GM12878 (cell line): Measurements from ENCODE around the gene KIAA1328.

Source experiments
- HDGF ChIP-seq: fragments of 450-650 bp; IDR thresholded peaks from 2 replicates; pipeline ENCODE4 v1.6.1; 2016; ENCODE audit warnings: antibody characterized with exemption
- MXI1 ChIP-seq: fragments of 150-350 bp; IDR thresholded peaks from 2 replicates; pipeline ENCODE4 v1.6.1; 2011; ENCODE audit warnings: low read depth, mild to moderate bottlenecking, inconsistent platforms, low read length, improper control_type of control experiment
- POLR2A ChIP-seq: IDR thresholded peaks from 2 replicates; pipeline ENCODE4 v1.6.1; 2011; ENCODE audit warnings: low read depth, mild to moderate bottlenecking, low read length
- RELA ChIP-seq: fragments of 450-650 bp; IDR thresholded peaks from 2 replicates; pipeline ENCODE4 v1.8.0; 2014; ENCODE audit warnings: borderline replicate concordance; ENCODE audit not compliant: partially characterized antibody
- SMC3 ChIP-seq: IDR thresholded peaks from 2 replicates; pipeline ENCODE4 v1.6.1; 2011; ENCODE audit warnings: low read length, improper control_type of control experiment, borderline replicate concordance
- SRF ChIP-seq, 2 experiments: IDR thresholded peaks; 2 replicates each; pipeline ENCODE4 v1.6.1; 2011; ENCODE audit warnings: low read depth in 2 of 2, low read length in 2 of 2, mild to moderate bottlenecking in 1 of 2, moderate library complexity in 1 of 2
- YY1 ChIP-seq: IDR thresholded peaks from 2 replicates; pipeline ENCODE4 v1.6.1; 2011; ENCODE audit warnings: low read depth, mild to moderate bottlenecking, low read length
- TF ChIP-seq, protein P1 (sequence below): IDR thresholded peaks from 2 replicates; pipeline ENCODE4 v1.6.1; 2011; ENCODE audit warnings: mild to moderate bottlenecking, low read depth, low read length, moderate library complexity; ENCODE audit not compliant: insufficient replicate concordance
- TF ChIP-seq, protein P2 (sequence below), 3 experiments: IDR thresholded peaks in 2 of 3; conservative IDR thresholded peaks in 1 of 3; 2 replicates each; pipeline ENCODE4 v1.5.1; 2011; ENCODE audit warnings: low read depth in 3 of 3, low read length in 3 of 3, mild to moderate bottlenecking in 3 of 3, control low read depth in 2 of 3, moderate library complexity in 2 of 3, inconsistent platforms in 1 of 3, mixed read lengths in 1 of 3; ENCODE audit not compliant: control insufficient read depth in 2 of 3, insufficient read depth in 1 of 3; ENCODE audit errors: extremely low read depth in 1 of 3

DNA sequence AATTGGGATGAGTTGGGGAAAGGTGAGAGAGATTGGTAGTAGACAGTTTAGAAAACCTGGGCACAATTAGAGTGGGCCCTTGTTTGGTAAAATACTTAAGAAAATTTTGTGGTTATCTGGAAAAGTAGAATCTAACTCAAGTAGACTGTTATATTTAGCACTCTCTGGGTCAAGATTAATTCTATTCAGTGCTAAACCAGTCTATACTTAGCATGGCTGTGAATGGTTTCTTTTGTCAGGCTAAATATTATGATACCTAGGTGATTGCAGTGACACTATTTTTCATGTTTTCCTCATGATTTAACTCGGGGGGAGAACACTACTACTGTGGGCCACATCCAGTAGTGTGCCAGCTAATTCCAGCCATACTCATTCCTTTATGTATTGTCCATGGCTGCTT, 58.9 kb downstream of the KIAA1328 start:
- TF ChIP-seq SMC3 = no peak
- TF ChIP-seq, protein P1, sequence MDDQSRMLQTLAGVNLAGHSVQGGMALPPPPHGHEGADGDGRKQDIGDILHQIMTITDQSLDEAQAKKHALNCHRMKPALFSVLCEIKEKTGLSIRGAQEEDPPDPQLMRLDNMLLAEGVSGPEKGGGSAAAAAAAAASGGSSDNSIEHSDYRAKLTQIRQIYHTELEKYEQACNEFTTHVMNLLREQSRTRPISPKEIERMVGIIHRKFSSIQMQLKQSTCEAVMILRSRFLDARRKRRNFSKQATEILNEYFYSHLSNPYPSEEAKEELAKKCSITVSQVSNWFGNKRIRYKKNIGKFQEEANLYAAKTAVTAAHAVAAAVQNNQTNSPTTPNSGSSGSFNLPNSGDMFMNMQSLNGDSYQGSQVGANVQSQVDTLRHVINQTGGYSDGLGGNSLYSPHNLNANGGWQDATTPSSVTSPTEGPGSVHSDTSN = no peak
- TF ChIP-seq SRF (IDR thresholded peaks at IDR 0.05; ENCODE audit: low read depth in 2 of 2, low read length in 2 of 2) = no peak
- TF ChIP-seq, protein P2, sequence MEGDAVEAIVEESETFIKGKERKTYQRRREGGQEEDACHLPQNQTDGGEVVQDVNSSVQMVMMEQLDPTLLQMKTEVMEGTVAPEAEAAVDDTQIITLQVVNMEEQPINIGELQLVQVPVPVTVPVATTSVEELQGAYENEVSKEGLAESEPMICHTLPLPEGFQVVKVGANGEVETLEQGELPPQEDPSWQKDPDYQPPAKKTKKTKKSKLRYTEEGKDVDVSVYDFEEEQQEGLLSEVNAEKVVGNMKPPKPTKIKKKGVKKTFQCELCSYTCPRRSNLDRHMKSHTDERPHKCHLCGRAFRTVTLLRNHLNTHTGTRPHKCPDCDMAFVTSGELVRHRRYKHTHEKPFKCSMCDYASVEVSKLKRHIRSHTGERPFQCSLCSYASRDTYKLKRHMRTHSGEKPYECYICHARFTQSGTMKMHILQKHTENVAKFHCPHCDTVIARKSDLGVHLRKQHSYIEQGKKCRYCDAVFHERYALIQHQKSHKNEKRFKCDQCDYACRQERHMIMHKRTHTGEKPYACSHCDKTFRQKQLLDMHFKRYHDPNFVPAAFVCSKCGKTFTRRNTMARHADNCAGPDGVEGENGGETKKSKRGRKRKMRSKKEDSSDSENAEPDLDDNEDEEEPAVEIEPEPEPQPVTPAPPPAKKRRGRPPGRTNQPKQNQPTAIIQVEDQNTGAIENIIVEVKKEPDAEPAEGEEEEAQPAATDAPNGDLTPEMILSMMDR (IDR thresholded peaks at IDR 0.05 in 2 of 3, conservative IDR thresholded peaks at IDR 0.05 in 1 of 3; ENCODE audit: control insufficient read depth in 2 of 3, extremely low read depth in 1 of 3, insufficient read depth in 1 of 3, low read depth in 3 of 3, low read length in 3 of 3) = no peak
- TF ChIP-seq RELA = no peak
- no peak for TF ChIP-seq POLR2A
- TF ChIP-seq MXI1 = no peak
- no peak for TF ChIP-seq HDGF
- TF ChIP-seq YY1 = no peak
